ENCODE results near the gene TBRG1.

The TBRG1 gene

DNA sequence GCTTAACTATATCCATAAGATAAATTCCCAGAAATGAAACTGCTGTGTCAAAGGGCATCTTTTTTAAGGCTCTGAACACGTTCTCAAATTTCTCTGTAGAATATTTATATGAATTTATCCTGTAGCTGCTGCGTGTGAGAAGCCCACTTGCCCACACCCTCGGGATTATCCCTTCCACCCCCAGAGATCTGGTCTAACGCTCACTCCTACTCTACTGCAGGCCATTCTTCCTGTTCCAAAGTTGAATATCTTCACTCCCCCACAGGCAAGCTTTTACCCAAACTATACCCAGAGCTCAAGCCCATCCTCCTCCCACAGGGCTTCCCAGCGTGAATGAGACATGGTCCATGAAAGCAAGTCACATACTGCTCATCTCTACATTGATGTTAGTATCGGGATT, 25.9 kb downstream of the TBRG1 start:
- TF ChIP-seq TCF12 (IDR thresholded peaks at IDR 0.05; ENCODE audit: low read depth) (no peak), CREB1 (IDR thresholded peaks at IDR 0.05; ENCODE audit: low read depth) (no peak), CEBPB (IDR thresholded peaks at IDR 0.05) (no peak), TAF1 (IDR thresholded peaks at IDR 0.05; ENCODE audit: low read depth) (no peak), TEAD4 (IDR thresholded peaks at IDR 0.05) (no peak), NFIC (IDR thresholded peaks at IDR 0.05) (no peak), EP300 (IDR thresholded peaks at IDR 0.05; ENCODE audit: borderline replicate concordance) (no peak), RAD21 (IDR thresholded peaks at IDR 0.05; ENCODE audit: low read depth) (no peak), YY1 (IDR thresholded peaks at IDR 0.05; ENCODE audit: low read depth) (no peak), ZBTB7A (IDR thresholded peaks at IDR 0.05; ENCODE audit: low read depth) (no peak), EGR1 (IDR thresholded peaks at IDR 0.05) (no peak), FOXM1 (IDR thresholded peaks at IDR 0.05; ENCODE audit: borderline replicate concordance, low read depth) (no peak)
- TF ChIP-seq, protein P1, sequence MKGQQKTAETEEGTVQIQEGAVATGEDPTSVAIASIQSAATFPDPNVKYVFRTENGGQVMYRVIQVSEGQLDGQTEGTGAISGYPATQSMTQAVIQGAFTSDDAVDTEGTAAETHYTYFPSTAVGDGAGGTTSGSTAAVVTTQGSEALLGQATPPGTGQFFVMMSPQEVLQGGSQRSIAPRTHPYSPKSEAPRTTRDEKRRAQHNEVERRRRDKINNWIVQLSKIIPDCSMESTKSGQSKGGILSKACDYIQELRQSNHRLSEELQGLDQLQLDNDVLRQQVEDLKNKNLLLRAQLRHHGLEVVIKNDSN (IDR thresholded peaks at IDR 0.05): no peak
- TF ChIP-seq, protein P2, sequence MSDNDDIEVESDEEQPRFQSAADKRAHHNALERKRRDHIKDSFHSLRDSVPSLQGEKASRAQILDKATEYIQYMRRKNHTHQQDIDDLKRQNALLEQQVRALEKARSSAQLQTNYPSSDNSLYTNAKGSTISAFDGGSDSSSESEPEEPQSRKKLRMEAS (IDR thresholded peaks at IDR 0.05): no peak
- TF ChIP-seq, protein P3, sequence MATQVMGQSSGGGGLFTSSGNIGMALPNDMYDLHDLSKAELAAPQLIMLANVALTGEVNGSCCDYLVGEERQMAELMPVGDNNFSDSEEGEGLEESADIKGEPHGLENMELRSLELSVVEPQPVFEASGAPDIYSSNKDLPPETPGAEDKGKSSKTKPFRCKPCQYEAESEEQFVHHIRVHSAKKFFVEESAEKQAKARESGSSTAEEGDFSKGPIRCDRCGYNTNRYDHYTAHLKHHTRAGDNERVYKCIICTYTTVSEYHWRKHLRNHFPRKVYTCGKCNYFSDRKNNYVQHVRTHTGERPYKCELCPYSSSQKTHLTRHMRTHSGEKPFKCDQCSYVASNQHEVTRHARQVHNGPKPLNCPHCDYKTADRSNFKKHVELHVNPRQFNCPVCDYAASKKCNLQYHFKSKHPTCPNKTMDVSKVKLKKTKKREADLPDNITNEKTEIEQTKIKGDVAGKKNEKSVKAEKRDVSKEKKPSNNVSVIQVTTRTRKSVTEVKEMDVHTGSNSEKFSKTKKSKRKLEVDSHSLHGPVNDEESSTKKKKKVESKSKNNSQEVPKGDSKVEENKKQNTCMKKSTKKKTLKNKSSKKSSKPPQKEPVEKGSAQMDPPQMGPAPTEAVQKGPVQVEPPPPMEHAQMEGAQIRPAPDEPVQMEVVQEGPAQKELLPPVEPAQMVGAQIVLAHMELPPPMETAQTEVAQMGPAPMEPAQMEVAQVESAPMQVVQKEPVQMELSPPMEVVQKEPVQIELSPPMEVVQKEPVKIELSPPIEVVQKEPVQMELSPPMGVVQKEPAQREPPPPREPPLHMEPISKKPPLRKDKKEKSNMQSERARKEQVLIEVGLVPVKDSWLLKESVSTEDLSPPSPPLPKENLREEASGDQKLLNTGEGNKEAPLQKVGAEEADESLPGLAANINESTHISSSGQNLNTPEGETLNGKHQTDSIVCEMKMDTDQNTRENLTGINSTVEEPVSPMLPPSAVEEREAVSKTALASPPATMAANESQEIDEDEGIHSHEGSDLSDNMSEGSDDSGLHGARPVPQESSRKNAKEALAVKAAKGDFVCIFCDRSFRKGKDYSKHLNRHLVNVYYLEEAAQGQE (IDR thresholded peaks at IDR 0.05; ENCODE audit: low read depth): no peak

DNA sequence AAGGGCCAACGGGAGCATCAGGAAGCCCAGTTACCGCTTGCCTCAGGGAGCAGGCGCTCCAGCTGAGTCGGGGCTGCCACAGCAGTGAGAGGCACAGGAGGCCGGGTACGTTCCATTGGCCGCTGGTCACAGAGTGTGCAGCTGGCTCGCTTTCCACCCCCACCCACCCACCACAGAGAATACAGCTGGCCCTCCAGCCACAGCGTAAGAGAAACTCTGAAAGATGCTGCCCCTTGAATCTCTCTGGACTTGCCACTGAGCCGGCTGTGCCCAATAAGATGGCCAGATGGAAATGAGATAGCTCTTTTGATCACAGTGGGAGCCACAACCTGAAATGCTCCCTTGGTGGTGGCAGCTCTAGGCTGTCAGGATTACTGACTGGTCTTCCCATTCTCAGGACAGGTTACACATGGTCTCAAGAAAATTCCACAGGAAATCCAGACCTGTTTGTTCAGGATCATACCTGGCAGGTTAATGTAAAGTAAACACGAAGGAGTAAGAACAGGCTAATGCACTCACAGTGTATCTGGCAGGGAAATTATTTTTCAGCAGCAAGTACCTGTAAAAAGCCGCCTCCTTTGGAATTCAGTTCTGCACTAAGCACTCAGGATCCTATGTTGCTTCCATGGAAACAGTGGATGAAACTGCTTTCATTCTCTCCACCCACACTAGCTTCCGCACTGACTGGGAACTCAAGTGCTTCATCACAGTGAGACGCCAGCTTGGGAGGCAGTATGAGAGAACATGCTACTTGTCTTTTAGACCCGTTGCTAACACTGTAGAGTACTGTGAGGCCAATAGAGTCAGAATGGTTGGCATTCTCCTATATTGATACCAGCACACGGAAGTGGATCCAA, 34.3 kb downstream of the TBRG1 start:
- TF ChIP-seq CREB1 (IDR thresholded peaks at IDR 0.05; ENCODE audit: low read depth): no peak
- TF ChIP-seq RAD21 (IDR thresholded peaks at IDR 0.05; ENCODE audit: low read depth): no peak
- TF ChIP-seq, protein P2 (IDR thresholded peaks at IDR 0.05): no peak
- no peak for TF ChIP-seq TAF1 (IDR thresholded peaks at IDR 0.05; ENCODE audit: low read depth)
- TF ChIP-seq, protein P1 (IDR thresholded peaks at IDR 0.05): no peak
- TF ChIP-seq FOXM1 (IDR thresholded peaks at IDR 0.05; ENCODE audit: borderline replicate concordance, low read depth): no peak
- TF ChIP-seq TCF12 (IDR thresholded peaks at IDR 0.05; ENCODE audit: low read depth): no peak
- TF ChIP-seq, protein P3 (IDR thresholded peaks at IDR 0.05; ENCODE audit: low read depth): no peak
- TF ChIP-seq ZBTB7A (IDR thresholded peaks at IDR 0.05; ENCODE audit: low read depth): no peak
- TF ChIP-seq TEAD4 (IDR thresholded peaks at IDR 0.05): no peak
- TF ChIP-seq EGR1 (IDR thresholded peaks at IDR 0.05): no peak
- no peak for TF ChIP-seq CEBPB (IDR thresholded peaks at IDR 0.05)
- no peak for TF ChIP-seq EP300 (IDR thresholded peaks at IDR 0.05; ENCODE audit: borderline replicate concordance)
- no peak for TF ChIP-seq NFIC (IDR thresholded peaks at IDR 0.05)
- no peak for TF ChIP-seq YY1 (IDR thresholded peaks at IDR 0.05; ENCODE audit: low read depth)

DNA sequence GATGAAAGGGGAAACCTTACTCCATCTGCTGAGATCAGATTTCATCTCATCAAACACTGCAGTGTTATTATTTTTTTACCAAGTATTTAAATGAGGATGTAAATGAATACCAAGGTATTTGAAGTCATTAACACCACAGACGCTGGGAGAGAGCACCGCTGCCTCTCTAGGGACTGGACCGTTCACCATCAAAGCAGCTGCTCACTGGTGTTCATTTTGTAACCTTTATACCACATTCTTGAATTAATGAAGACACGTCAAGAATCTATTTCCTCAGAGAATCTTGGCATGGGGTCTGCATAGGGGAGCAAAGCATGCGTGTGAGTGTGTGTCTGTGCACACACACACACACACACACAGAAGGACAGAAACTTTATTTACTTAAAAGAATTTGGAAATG, 35.2 kb downstream of the TBRG1 start:
- TF ChIP-seq, protein P1 (IDR thresholded peaks at IDR 0.05): no peak
- TF ChIP-seq TCF12 (IDR thresholded peaks at IDR 0.05; ENCODE audit: low read depth): no peak
- no peak for TF ChIP-seq NFIC (IDR thresholded peaks at IDR 0.05)
- no peak for TF ChIP-seq CEBPB (IDR thresholded peaks at IDR 0.05)
- no peak for TF ChIP-seq TEAD4 (IDR thresholded peaks at IDR 0.05)

DNA sequence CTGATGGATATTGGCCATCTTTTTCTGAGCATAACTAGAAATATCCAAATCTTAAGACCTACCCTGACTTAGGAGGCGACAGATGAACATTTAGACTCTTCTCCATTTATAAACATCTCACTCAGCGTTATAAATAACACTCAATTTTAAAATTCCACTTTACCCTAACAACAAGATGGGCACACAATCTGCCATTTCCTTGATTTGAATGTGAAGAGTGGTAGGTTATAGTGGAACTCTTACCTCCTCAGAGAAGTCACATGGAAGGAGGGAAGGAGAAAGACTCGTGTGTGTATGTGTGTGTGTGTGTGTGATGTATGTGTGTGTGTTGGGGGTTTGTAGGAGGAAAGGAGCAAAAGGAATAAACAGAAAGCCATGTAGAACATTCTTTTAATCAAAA, 35.8 kb downstream of the TBRG1 start:
- TF ChIP-seq ZBTB7A (IDR thresholded peaks at IDR 0.05; ENCODE audit: low read depth): no peak
- TF ChIP-seq EGR1 (IDR thresholded peaks at IDR 0.05): no peak

DNA sequence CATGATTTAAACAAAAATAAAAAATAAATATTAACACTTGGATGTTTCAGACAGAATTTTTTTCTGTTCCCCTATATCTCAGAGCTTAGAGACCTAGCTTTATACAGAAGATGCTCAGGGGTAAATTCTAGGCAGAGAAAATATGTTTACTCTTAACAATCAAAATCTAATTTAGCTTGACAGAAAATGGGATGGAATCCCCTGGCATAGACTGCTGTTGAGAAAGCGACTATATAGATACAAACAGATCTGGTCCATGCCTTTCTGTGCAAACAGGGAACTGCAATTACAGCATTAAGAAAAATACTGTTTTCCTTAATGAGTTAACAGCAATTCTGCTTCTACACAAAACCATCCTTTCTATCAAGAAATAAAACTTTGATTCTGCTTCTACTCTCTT, 36.3 kb downstream of the TBRG1 start:
- no peak for TF ChIP-seq NFIC (IDR thresholded peaks at IDR 0.05)
- TF ChIP-seq TCF12 (IDR thresholded peaks at IDR 0.05; ENCODE audit: low read depth): no peak
- TF ChIP-seq EGR1 (IDR thresholded peaks at IDR 0.05): no peak
- no peak for TF ChIP-seq TEAD4 (IDR thresholded peaks at IDR 0.05)
- TF ChIP-seq, protein P2 (IDR thresholded peaks at IDR 0.05): no peak
- no peak for TF ChIP-seq TAF1 (IDR thresholded peaks at IDR 0.05; ENCODE audit: low read depth)
- TF ChIP-seq ZBTB7A (IDR thresholded peaks at IDR 0.05; ENCODE audit: low read depth): no peak
- no peak for TF ChIP-seq CREB1 (IDR thresholded peaks at IDR 0.05; ENCODE audit: low read depth)
- no peak for TF ChIP-seq EP300 (IDR thresholded peaks at IDR 0.05; ENCODE audit: borderline replicate concordance)
